T47D (cell line): Measurements from ENCODE around the gene EIF5.

ENCODE experiments used
- DNase-seq, 2 experiments: peaks; one replicate each; pipeline versions ENCODE4 v3.0.0 to v3.0.0-alpha.2; 2011 to 2012; ENCODE audit warnings: low read depth in 1 of 2, low spot score in 1 of 2
- JUND ChIP-seq: IDR thresholded peaks from 2 replicates; pipeline ENCODE4 v1.6.1; 2012; ENCODE audit warnings: low read depth
- in situ Hi-C: cut with HindIII; loops from 2 replicates; pipeline ENCODE4 v1.10.0; 2016; ENCODE audit warnings: low sequenced_read_pairs, low pct_unique_long_range_greater_than_20kb

Gene EIF5

GRCh38 chr14:103392572-103392971, 58.5 kb downstream of the EIF5 start:
- TF ChIP-seq JUND, result no peak
- in situ Hi-C loops, result no loop called here

GRCh38 chr14:103393070-103393469, 59.0 kb downstream of the EIF5 start:
- in situ Hi-C loops, result no loop called here
- no peak for TF ChIP-seq JUND
- DNase-seq, result no peak

More at GRCh38 chr14:103392572-103392971, 58.5 kb downstream of the EIF5 start:
- DNase-seq, result no peak

- TF ChIP-seq JUND, result no peak
- DNase-seq, result peak in 1 of 2 experiments; percentile 48
- in situ Hi-C loops, result no loop called here
Measured at GRCh38 chr14:103393676-103394626, 59.9 kb downstream of the EIF5 start.
